ENCODE data around the gene INCENP. TPM values are rescaled to one million over a fixed set of nuclear protein-coding genes. Genes with fewer than 3 reads are reported as not detected.

INCENP gene
- polyA plus RNA-seq, 1 donor from 2014 or later, result 5.9 TPM

DNA sequence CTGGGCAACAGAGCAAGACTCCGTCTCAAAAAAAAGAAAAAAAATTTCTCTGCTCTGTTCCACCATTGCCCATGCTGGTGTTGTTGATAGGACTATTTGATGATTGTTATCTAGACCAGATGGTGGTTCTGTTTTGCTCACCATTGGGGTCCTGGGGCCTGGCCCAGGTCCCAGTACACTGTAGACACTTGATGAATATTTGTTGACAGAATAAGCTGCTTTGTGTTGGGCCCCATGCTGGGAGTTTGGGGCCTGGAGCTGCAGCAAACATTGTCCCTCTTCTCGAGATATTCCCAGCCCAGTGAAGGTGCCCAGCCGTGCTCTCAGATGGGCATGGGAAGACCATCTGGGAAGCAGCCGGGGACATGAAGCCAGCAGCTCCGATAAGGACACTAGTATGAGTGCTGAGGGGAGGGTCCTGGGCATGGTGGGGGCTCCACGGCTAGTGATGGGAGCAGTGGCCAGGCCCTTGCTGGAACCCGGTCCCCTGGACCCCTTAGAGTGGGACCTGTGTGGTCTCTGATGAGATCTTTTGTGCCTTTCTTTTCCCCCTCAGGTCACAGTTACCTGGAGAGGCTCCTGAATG lies 13.6 kb downstream of the INCENP start:
- H3F3A ChIP-seq (ENCODE audit: insufficient read depth, low read length, poor library complexity, severe bottlenecking), result no peaks in the 10 kb centered on the region
- no peak overlapping the region for H3K4me3 ChIP-seq (ENCODE audit: low read length)
- H3K27ac ChIP-seq (ENCODE audit: low read length), result no peak overlapping the region
- H3K9ac ChIP-seq (ENCODE audit: low read length), result no peak overlapping the region
- no peaks in the 10 kb centered on the region for H3K36me3 ChIP-seq (ENCODE audit: insufficient read depth, low read length)
- TF ChIP-seq CTCF (IDR thresholded peaks at IDR 0.05; ENCODE audit: poor library complexity, severe bottlenecking) (no peak), EP300 (conservative IDR thresholded peaks at IDR 0.05; ENCODE audit: poor library complexity, severe bottlenecking) (no peak), MXI1 (conservative IDR thresholded peaks at IDR 0.05; ENCODE audit: poor library complexity, severe bottlenecking) (no peak)
- H3K9me2 ChIP-seq (ENCODE audit: insufficient read depth, low read length), result no peaks in the 10 kb centered on the region
- H4K20me1 ChIP-seq (ENCODE audit: insufficient read depth), result no peaks in the 10 kb centered on the region
- H2AFZ ChIP-seq (ENCODE audit: low read depth, low read length), result no peak overlapping the region
- H3K9me3 ChIP-seq (ENCODE audit: low read length), result no peaks in the 10 kb centered on the region
- H3K79me2 ChIP-seq (replicated peaks; ENCODE audit: insufficient read depth, low read length), result no peaks in the 10 kb centered on the region
- H3K27me3 ChIP-seq (ENCODE audit: insufficient read depth, low read depth, low read length), result no peaks in the 10 kb centered on the region
- no peak overlapping the region for H3K4me2 ChIP-seq (ENCODE audit: low read length)

- H3K9me3 ChIP-seq (ENCODE audit: low read length), result no peaks in the 10 kb centered on the region
- TF ChIP-seq, protein P1, sequence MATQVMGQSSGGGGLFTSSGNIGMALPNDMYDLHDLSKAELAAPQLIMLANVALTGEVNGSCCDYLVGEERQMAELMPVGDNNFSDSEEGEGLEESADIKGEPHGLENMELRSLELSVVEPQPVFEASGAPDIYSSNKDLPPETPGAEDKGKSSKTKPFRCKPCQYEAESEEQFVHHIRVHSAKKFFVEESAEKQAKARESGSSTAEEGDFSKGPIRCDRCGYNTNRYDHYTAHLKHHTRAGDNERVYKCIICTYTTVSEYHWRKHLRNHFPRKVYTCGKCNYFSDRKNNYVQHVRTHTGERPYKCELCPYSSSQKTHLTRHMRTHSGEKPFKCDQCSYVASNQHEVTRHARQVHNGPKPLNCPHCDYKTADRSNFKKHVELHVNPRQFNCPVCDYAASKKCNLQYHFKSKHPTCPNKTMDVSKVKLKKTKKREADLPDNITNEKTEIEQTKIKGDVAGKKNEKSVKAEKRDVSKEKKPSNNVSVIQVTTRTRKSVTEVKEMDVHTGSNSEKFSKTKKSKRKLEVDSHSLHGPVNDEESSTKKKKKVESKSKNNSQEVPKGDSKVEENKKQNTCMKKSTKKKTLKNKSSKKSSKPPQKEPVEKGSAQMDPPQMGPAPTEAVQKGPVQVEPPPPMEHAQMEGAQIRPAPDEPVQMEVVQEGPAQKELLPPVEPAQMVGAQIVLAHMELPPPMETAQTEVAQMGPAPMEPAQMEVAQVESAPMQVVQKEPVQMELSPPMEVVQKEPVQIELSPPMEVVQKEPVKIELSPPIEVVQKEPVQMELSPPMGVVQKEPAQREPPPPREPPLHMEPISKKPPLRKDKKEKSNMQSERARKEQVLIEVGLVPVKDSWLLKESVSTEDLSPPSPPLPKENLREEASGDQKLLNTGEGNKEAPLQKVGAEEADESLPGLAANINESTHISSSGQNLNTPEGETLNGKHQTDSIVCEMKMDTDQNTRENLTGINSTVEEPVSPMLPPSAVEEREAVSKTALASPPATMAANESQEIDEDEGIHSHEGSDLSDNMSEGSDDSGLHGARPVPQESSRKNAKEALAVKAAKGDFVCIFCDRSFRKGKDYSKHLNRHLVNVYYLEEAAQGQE (IDR thresholded peaks at IDR 0.05; ENCODE audit: borderline replicate concordance), result no peak
- TF ChIP-seq EZH2 (IDR thresholded peaks at IDR 0.05; ENCODE audit: borderline replicate concordance, insufficient read depth, low read length, poor library complexity, severe bottlenecking) (no peak), EP300 (conservative IDR thresholded peaks at IDR 0.05; ENCODE audit: poor library complexity, severe bottlenecking) (no peak), RAD21 (conservative IDR thresholded peaks at IDR 0.05) (no peak), SMC3 (conservative IDR thresholded peaks at IDR 0.05; ENCODE audit: poor library complexity) (no peak), MXI1 (conservative IDR thresholded peaks at IDR 0.05; ENCODE audit: poor library complexity, severe bottlenecking) (no peak), POLR2AphosphoS5 (IDR thresholded peaks at IDR 0.05) (no peak), CTCF (IDR thresholded peaks at IDR 0.05; ENCODE audit: poor library complexity, severe bottlenecking) (no peak), TAF1 (IDR thresholded peaks at IDR 0.05; ENCODE audit: low read depth) (no peak)
- H3F3A ChIP-seq (ENCODE audit: insufficient read depth, low read length, poor library complexity, severe bottlenecking), result no peaks in the 10 kb centered on the region
- H3K9ac ChIP-seq (ENCODE audit: low read length), result no peak overlapping the region
- H3K27me3 ChIP-seq (ENCODE audit: insufficient read depth, low read depth, low read length), result no peaks in the 10 kb centered on the region
- H3K4me2 ChIP-seq (ENCODE audit: low read length), result no peak overlapping the region
- no peak overlapping the region for H2AFZ ChIP-seq (ENCODE audit: low read depth, low read length)
- no peaks in the 10 kb centered on the region for H4K20me1 ChIP-seq (ENCODE audit: insufficient read depth)
- no peaks in the 10 kb centered on the region for H3K36me3 ChIP-seq (ENCODE audit: insufficient read depth, low read length)
- H3K4me3 ChIP-seq (ENCODE audit: low read length), result no peak overlapping the region
- H3K79me2 ChIP-seq (replicated peaks; ENCODE audit: insufficient read depth, low read length), result no peaks in the 10 kb centered on the region
- no peak overlapping the region for H3K27ac ChIP-seq (ENCODE audit: low read length)
- H3K9me2 ChIP-seq (ENCODE audit: insufficient read depth, low read length), result no peaks in the 10 kb centered on the region
Measured at GRCh38 chr11:62137881-62138629, 14.2 kb downstream of the INCENP start.
